ENCODE results near the gene PIN1.

The PIN1 gene

DNA sequence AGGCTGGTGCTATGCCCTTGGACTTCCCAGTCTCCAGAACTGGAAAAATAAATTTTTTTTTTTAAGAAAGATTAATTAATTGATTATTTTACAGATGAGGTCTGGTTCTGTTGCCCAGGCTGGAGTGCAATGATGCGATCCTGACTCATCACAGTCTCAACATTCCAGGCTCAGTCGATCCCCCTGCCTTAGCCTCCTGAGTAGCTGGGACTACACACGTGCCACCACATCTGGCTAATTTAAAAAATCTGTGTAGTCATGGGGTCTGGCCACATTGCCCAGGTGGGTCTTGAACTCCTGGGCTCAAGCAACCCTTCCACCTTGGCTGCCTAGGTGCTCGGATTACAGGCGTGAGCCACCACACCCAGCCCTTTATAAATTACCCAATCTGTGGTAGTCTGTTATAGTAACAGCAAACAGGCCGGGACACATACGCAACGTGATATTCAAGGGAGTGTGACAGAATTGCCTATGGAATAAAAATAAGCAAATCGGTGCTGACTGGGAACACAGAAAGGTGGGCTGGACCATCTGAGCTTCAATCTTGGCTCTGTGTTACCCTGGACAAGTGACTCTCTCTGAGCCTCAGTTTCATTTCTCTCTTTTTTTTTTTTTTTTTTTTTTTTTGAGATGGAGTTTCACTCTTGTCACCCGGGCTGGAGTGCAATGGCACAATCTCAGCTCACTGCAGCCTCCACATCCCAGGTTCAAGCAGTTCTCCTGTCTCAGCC is 42.8 kb downstream of the PIN1 start:
- Histone ChIP-seq H4K91ac (ENCODE audit: low read depth, low read length) (no peak overlapping the region), H3K9me3 (ENCODE audit: insufficient read depth, low read depth, low read length) (no peaks in the 10 kb centered on the region), H3K18ac (ENCODE audit: low read length) (no peak overlapping the region), H3K4me2 (ENCODE audit: low read length) (no peak overlapping the region), H3K79me1 (ENCODE audit: low read length) (no peaks in the 10 kb centered on the region), H4K8ac (ENCODE audit: low read depth, low read length) (no peak overlapping the region), H2BK12ac (ENCODE audit: low read length) (no peak overlapping the region), H2AK5ac (ENCODE audit: low read length) (no peak overlapping the region), H3K79me2 (ENCODE audit: control insufficient read depth, insufficient read depth, low read length, poor library complexity) (no peaks in the 10 kb centered on the region), H3K9ac (ENCODE audit: low read length) (no peak overlapping the region), H3K36me3 (ENCODE audit: control insufficient read depth in 1 of 2, insufficient read depth in 2 of 2, low read length in 2 of 2) (no peaks in the 10 kb centered on the region), H4K12ac (ENCODE audit: low read depth, low read length) (no peak overlapping the region), H3K27ac (ENCODE audit: low read depth, low read length) (no peak overlapping the region), H2BK5ac (ENCODE audit: low read depth, low read length, poor library complexity) (no peak overlapping the region), H2AFZ (ENCODE audit: insufficient read depth, low read length, poor library complexity) (no peak overlapping the region), H3K4me3 (ENCODE audit: low read depth, low read length) (no peak overlapping the region), H3K4me1 (ENCODE audit: control insufficient read depth in 1 of 2, insufficient read depth in 2 of 2, low read length in 2 of 2) (no peaks in the 10 kb centered on the region), H3K14ac (ENCODE audit: low read length) (no peak overlapping the region), H2BK120ac (ENCODE audit: insufficient read depth, low read length, poor library complexity) (no peak overlapping the region), H3K27me3 (ENCODE audit: insufficient read depth, low read length) (no peaks in the 10 kb centered on the region), H3K4ac (ENCODE audit: low read depth, low read length) (no peak overlapping the region), H3K23ac (ENCODE audit: low read length) (no peak overlapping the region)
- no peak for DNase-seq
- no CpG with 5 or more reads among the region's 10 CpGs for WGBS (ENCODE audit: extremely low coverage, insufficient coverage, insufficient read length)

DNA sequence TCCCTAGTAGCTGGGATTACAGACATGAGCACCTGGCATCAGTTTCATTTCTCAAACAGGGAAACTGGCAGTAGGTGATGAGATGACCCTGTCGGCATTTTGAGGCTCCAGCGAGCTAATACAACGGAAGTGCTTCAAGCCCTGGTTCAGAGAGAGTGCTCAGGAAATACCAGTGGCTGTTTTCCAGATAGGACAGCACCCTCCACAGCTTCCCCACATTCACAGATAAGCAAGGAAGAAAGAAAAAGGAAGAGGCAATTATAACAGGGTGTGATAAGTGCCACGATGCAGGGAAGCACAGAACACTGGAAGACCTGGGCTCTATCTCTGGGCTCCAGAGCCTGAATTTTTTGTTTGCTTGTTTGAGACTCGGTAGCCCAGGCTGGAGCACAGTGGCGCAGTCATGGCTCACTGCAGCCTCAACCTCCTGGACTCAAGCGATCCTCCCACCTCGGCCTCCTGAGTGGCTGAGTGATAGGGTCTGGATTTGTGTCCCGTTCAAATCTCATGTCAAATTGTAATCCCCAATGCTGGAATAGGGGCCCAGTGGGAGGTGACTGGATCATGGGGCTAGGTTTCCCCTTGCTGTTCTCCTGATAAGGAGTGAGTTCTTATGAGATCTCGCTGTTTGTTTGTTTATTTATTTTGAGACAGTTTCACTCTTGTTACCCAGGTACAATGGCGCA is 43.5 kb downstream of the PIN1 start:
- H3K4me3 ChIP-seq (ENCODE audit: low read depth, low read length), result no peak overlapping the region
- no peak overlapping the region for H4K8ac ChIP-seq (ENCODE audit: low read depth, low read length)
- H2BK5ac ChIP-seq (ENCODE audit: low read depth, low read length, poor library complexity), result no peak overlapping the region
- H3K4ac ChIP-seq (ENCODE audit: low read depth, low read length), result no peak overlapping the region
- H3K18ac ChIP-seq (ENCODE audit: low read length), result no peak overlapping the region
- no CpG with 5 or more reads among the region's 11 CpGs for WGBS (ENCODE audit: extremely low coverage, insufficient coverage, insufficient read length)
- DNase-seq, result no peak
- H3K14ac ChIP-seq (ENCODE audit: low read length), result no peak overlapping the region
- H3K23ac ChIP-seq (ENCODE audit: low read length), result no peak overlapping the region
- H3K36me3 ChIP-seq (ENCODE audit: control insufficient read depth in 1 of 2, insufficient read depth in 2 of 2, low read length in 2 of 2), result no peaks in the 10 kb centered on the region
- H4K12ac ChIP-seq (ENCODE audit: low read depth, low read length), result no peak overlapping the region
- no peak overlapping the region for H3K27ac ChIP-seq (ENCODE audit: low read depth, low read length)
- no peak overlapping the region for H4K91ac ChIP-seq (ENCODE audit: low read depth, low read length)
- H3K4me2 ChIP-seq (ENCODE audit: low read length), result no peak overlapping the region
- H2BK12ac ChIP-seq (ENCODE audit: low read length), result no peak overlapping the region
- no peak overlapping the region for H2BK120ac ChIP-seq (ENCODE audit: insufficient read depth, low read length, poor library complexity)
- no peak overlapping the region for H2AK5ac ChIP-seq (ENCODE audit: low read length)
- no peak overlapping the region for H2AFZ ChIP-seq (ENCODE audit: insufficient read depth, low read length, poor library complexity)
- no peaks in the 10 kb centered on the region for H3K27me3 ChIP-seq (ENCODE audit: insufficient read depth, low read length)
- no peaks in the 10 kb centered on the region for H3K79me1 ChIP-seq (ENCODE audit: low read length)
- no peaks in the 10 kb centered on the region for H3K4me1 ChIP-seq (ENCODE audit: control insufficient read depth in 1 of 2, insufficient read depth in 2 of 2, low read length in 2 of 2)
- H3K9me3 ChIP-seq (ENCODE audit: insufficient read depth, low read depth, low read length), result no peaks in the 10 kb centered on the region
- no peaks in the 10 kb centered on the region for H3K79me2 ChIP-seq (ENCODE audit: control insufficient read depth, insufficient read depth, low read length, poor library complexity)
- H3K9ac ChIP-seq (ENCODE audit: low read length), result no peak overlapping the region

DNA sequence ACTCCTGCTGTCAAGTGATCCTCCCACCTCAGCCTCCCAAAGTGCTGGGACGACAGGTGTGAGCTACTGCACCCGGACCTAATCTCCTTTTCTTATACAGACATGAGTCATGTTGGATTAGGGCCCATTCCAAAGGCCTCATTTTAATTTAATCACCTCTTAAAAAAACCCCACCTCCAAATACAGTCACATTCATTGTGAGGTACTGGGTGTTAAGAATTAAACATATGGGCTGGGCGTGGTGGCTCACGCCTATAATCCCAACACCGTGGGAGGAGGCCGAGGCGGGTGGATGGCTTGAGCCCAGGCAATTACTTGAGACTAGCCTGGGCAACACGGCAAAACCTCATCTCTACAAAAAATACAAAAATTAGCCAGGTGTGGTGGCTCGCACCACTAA is 46.6 kb downstream of the PIN1 start:
- H2BK120ac ChIP-seq (ENCODE audit: insufficient read depth, low read length, poor library complexity), result no peak overlapping the region
- no peak overlapping the region for H3K27ac ChIP-seq (ENCODE audit: low read depth, low read length)
- H3K18ac ChIP-seq (ENCODE audit: low read length), result no peak overlapping the region
- no peak overlapping the region for H3K9ac ChIP-seq (ENCODE audit: low read length)
- H3K4me3 ChIP-seq (ENCODE audit: low read depth, low read length), result no peak overlapping the region
- H3K4me1 ChIP-seq (ENCODE audit: control insufficient read depth in 1 of 2, insufficient read depth in 2 of 2, low read length in 2 of 2), result no peaks in the 10 kb centered on the region
- no CpG with 5 or more reads among the region's 9 CpGs for WGBS (ENCODE audit: extremely low coverage, insufficient coverage, insufficient read length)
- no peaks in the 10 kb centered on the region for H3K27me3 ChIP-seq (ENCODE audit: insufficient read depth, low read length)
- H2AK5ac ChIP-seq (ENCODE audit: low read length), result no peak overlapping the region
- H3K79me2 ChIP-seq (ENCODE audit: control insufficient read depth, insufficient read depth, low read length, poor library complexity), result no peaks in the 10 kb centered on the region
- no peak overlapping the region for H2BK5ac ChIP-seq (ENCODE audit: low read depth, low read length, poor library complexity)
- H3K14ac ChIP-seq (ENCODE audit: low read length), result no peak overlapping the region
- no peak overlapping the region for H4K91ac ChIP-seq (ENCODE audit: low read depth, low read length)
- H3K23ac ChIP-seq (ENCODE audit: low read length), result no peak overlapping the region
- no peak overlapping the region for H4K8ac ChIP-seq (ENCODE audit: low read depth, low read length)
- H3K79me1 ChIP-seq (ENCODE audit: low read length), result no peaks in the 10 kb centered on the region
- H3K9me3 ChIP-seq (ENCODE audit: insufficient read depth, low read depth, low read length), result no peaks in the 10 kb centered on the region
- H3K4me2 ChIP-seq (ENCODE audit: low read length), result no peak overlapping the region
- no peak for DNase-seq
- no peak overlapping the region for H4K12ac ChIP-seq (ENCODE audit: low read depth, low read length)
- H3K36me3 ChIP-seq (ENCODE audit: control insufficient read depth in 1 of 2, insufficient read depth in 2 of 2, low read length in 2 of 2), result no peaks in the 10 kb centered on the region
- no peak overlapping the region for H2AFZ ChIP-seq (ENCODE audit: insufficient read depth, low read length, poor library complexity)
- H3K4ac ChIP-seq (ENCODE audit: low read depth, low read length), result no peak overlapping the region
- no peak overlapping the region for H2BK12ac ChIP-seq (ENCODE audit: low read length)

DNA sequence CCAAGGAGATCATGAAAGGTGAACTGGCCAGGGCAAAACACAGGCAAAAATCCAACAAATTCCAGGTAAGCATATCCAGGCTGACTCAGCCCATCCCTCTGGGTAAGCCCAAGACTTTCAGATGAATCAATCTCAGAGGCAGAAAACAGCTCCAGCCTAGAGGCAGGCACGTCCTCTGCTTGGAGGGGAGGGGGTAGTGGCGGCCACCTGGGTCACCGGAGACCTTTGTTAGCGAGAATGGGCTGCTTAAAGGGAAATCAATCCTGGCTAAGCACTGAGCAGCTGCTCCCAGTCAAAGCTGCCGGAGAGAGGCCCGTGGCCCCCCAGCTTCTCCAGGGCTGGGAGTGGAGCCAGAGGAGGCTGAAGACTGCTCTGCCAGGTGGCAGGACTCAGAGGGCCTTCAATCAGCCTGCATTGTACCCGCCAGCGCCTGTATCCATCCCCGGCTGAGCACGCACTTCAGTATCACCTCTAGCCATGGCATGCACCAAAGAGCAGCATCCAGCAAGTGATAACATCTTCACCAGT is 48.2 kb downstream of the PIN1 start:
- no peak overlapping the region for H2BK5ac ChIP-seq (ENCODE audit: low read depth, low read length, poor library complexity)
- no CpG with 5 or more reads among the region's 10 CpGs for WGBS (ENCODE audit: extremely low coverage, insufficient coverage, insufficient read length)
- no peak overlapping the region for H3K9ac ChIP-seq (ENCODE audit: low read length)
- no peak overlapping the region for H3K14ac ChIP-seq (ENCODE audit: low read length)
- no peak overlapping the region for H2BK12ac ChIP-seq (ENCODE audit: low read length)
- H3K9me3 ChIP-seq (ENCODE audit: insufficient read depth, low read depth, low read length), result no peaks in the 10 kb centered on the region
- H3K4ac ChIP-seq (ENCODE audit: low read depth, low read length), result no peak overlapping the region
- no peaks in the 10 kb centered on the region for H3K79me1 ChIP-seq (ENCODE audit: low read length)
- H4K8ac ChIP-seq (ENCODE audit: low read depth, low read length), result no peak overlapping the region
- no peak overlapping the region for H3K4me2 ChIP-seq (ENCODE audit: low read length)
- no peaks in the 10 kb centered on the region for H3K36me3 ChIP-seq (ENCODE audit: control insufficient read depth in 1 of 2, insufficient read depth in 2 of 2, low read length in 2 of 2)
- H3K4me1 ChIP-seq (ENCODE audit: control insufficient read depth in 1 of 2, insufficient read depth in 2 of 2, low read length in 2 of 2), result no peaks in the 10 kb centered on the region
- DNase-seq, result no peak
- no peak overlapping the region for H2BK120ac ChIP-seq (ENCODE audit: insufficient read depth, low read length, poor library complexity)
- no peaks in the 10 kb centered on the region for H3K27me3 ChIP-seq (ENCODE audit: insufficient read depth, low read length)
- H4K91ac ChIP-seq (ENCODE audit: low read depth, low read length), result no peak overlapping the region
- no peak overlapping the region for H3K4me3 ChIP-seq (ENCODE audit: low read depth, low read length)
- H3K18ac ChIP-seq (ENCODE audit: low read length), result no peak overlapping the region
- H3K79me2 ChIP-seq (ENCODE audit: control insufficient read depth, insufficient read depth, low read length, poor library complexity), result no peaks in the 10 kb centered on the region
- no peak overlapping the region for H2AK5ac ChIP-seq (ENCODE audit: low read length)
- no peak overlapping the region for H3K27ac ChIP-seq (ENCODE audit: low read depth, low read length)
- no peak overlapping the region for H2AFZ ChIP-seq (ENCODE audit: insufficient read depth, low read length, poor library complexity)
- no peak overlapping the region for H4K12ac ChIP-seq (ENCODE audit: low read depth, low read length)
- no peak overlapping the region for H3K23ac ChIP-seq (ENCODE audit: low read length)
